Heart left ventricle (tissue), 13 donors: ENCODE results near the gene GPI.

Experiments
- POLR2A ChIP-seq, 2 donors: fragments of 450-650 bp; IDR thresholded peaks; one replicate each; pipeline ENCODE4 v1.6.1; 2017; ENCODE audit warnings: antibody characterized with exemption in 2 of 2, mild to moderate bottlenecking in 2 of 2, moderate library complexity in 2 of 2
- TF ChIP-seq, protein P1 (sequence below), 12 donors: fragments of 200-600 bp; sonication (generic) in 4 of 12; IDR thresholded peaks; one replicate each; pipeline versions ENCODE4 v1.5.0 to v1.8.0; 2018 to 2022; ENCODE audit warnings: antibody characterized with exemption in 12 of 12, mild to moderate bottlenecking in 5 of 12
- donor health status: ischemic (EF 13 %, LVEDD 7.1; RV severe dilation, severe dysfunction).
- donor health status: DM: no; HTN: yes; CAD: no.
- donor health status: DM: no; HTN: no; CAD: no.
- donor health status: ischemic (EF 25% LVEDD 6.9; RV normal size, moderate dysfunction).
- donor health status: ischemic (EF 25% LVEDD 5.7; RV mildly dilated, moderate dysfunction).
- donor health status: ischemic (EF 35%, LVEDD 5.7; RV mildly dilated, moderate dysfunction).
- donor health status: nonischemic (EF 11% LVEDD 7.7; RV severe dilation, severe dysfunction).
- donor health status: DM: yes; HTN: yes; CAD: no.
- donor health status: PGD.
- donor health status: ischemic (EF 29% LVEDD 5.4; RV normal size, mild dysfunction).
- donor health status: nonischemic (EF 23%, LVEDD 6.1; RV moderate dilation, normal function).

DNA sequence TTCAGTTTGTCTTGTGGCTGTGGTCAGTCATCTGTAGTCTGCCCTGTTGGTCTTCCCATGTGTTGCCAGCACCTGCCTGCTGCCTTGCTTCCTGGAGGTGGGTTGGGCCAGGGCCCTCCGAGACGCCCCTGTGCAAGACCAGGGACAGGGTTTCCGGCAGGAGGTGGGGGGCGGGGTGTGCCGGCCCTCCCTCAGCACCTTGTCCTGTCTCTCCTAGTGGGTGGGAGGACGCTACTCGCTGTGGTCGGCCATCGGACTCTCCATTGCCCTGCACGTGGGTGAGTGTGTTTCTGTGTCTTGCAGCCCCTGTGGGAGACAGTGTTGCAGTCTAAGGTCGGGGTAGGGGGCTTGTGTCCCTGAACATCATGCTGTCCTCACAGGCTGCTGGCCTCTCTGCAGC, 28.0 kb downstream of the GPI start:
- TF ChIP-seq POLR2A (IDR thresholded peaks at IDR 0.05): no peak
- TF ChIP-seq, protein P1, sequence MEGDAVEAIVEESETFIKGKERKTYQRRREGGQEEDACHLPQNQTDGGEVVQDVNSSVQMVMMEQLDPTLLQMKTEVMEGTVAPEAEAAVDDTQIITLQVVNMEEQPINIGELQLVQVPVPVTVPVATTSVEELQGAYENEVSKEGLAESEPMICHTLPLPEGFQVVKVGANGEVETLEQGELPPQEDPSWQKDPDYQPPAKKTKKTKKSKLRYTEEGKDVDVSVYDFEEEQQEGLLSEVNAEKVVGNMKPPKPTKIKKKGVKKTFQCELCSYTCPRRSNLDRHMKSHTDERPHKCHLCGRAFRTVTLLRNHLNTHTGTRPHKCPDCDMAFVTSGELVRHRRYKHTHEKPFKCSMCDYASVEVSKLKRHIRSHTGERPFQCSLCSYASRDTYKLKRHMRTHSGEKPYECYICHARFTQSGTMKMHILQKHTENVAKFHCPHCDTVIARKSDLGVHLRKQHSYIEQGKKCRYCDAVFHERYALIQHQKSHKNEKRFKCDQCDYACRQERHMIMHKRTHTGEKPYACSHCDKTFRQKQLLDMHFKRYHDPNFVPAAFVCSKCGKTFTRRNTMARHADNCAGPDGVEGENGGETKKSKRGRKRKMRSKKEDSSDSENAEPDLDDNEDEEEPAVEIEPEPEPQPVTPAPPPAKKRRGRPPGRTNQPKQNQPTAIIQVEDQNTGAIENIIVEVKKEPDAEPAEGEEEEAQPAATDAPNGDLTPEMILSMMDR (IDR thresholded peaks at IDR 0.05): no peak
